ENCODE measurements around the gene MCM8. TPM values are rescaled to one million over a fixed set of nuclear protein-coding genes. Genes with fewer than 3 reads are reported as not detected.
A peak's percentile ranks its signal among the peaks of the same experiment; 100 is the strongest.

Gene MCM8
- polyA plus RNA-seq, 1 donor (not counting 4 experiments of a cell fraction or from before 2014, with no cell fraction given): 7.0 TPM

DNA sequence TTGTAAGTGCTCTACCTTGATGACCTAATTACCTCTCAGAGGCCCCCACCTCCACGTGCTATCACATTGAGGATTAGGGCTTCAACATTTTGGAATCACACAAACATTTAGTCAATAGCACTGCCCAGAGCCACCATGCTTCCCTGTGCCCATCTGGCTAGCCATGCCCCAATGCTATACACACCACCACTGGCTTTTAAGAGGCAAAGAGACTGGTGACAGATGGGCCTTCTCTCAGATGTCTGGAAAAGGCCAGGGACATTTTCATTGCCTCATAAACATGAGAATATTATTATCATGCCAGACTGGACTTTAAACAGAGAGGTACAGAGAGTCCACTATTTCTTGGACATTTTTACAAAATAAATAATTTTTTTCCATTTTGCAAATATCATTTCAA, 29.9 kb upstream of the MCM8 start:
- TF ChIP-seq CTCF (optimal IDR thresholded peaks at IDR 0.05 in 1 of 3, IDR thresholded peaks at IDR 0.05 in 1 of 3, conservative IDR thresholded peaks at IDR 0.05 in 1 of 3; ENCODE audit: extremely low read depth in 1 of 3, insufficient read depth in 2 of 3, low read length in 3 of 3) (no peak), EZH2 (IDR thresholded peaks at IDR 0.05; ENCODE audit: low read length) (no peak)
- Histone ChIP-seq H3K4me1 (ENCODE audit: control insufficient read depth, extremely low read depth, insufficient read depth, low read length) (peaks cover 24% of the 10 kb centered on the region), H3K27me3 (ENCODE audit: control insufficient read depth, extremely low read depth, insufficient read depth, low read length) (no peaks in the 10 kb centered on the region), H3K9ac (ENCODE audit: control insufficient read depth, extremely low read depth, insufficient read depth, low read length) (no peak overlapping the region), H3K4me3 (ENCODE audit: control insufficient read depth in 2 of 3, extremely low read depth in 1 of 3, insufficient read depth in 2 of 3, low read depth in 1 of 3, low read length in 3 of 3) (no peak overlapping the region), H4K20me1 (ENCODE audit: control insufficient read depth, extremely low read depth, insufficient read depth, low read length) (no peaks in the 10 kb centered on the region), H3K9me3 (ENCODE audit: control insufficient read depth, low read depth, low read length) (no peaks in the 10 kb centered on the region), H3K4me2 (ENCODE audit: control insufficient read depth, extremely low read depth, insufficient read depth, low read depth, low read length) (no peak overlapping the region), H3K36me3 (ENCODE audit: control insufficient read depth in 2 of 2, extremely low read depth in 1 of 2, insufficient read depth in 2 of 2, low read length in 2 of 2) (no peaks in the 10 kb centered on the region), H3K9me1 (ENCODE audit: control insufficient read depth, extremely low read depth, insufficient read depth, low read length) (no peaks in the 10 kb centered on the region), H3K79me2 (ENCODE audit: control insufficient read depth, insufficient read depth, low read length) (no peaks in the 10 kb centered on the region), H3K27ac (ENCODE audit: control insufficient read depth, insufficient read depth, low read length) (peak overlapping the region; percentile 81), H2AFZ (ENCODE audit: control insufficient read depth, low read length) (peak overlapping the region; percentile 12)
- dilution Hi-C loops (cut with MboI; ENCODE audit: extremely low pct_ligation_motif_present, low sequenced_read_pairs): no loop called here
- DNase-seq (ENCODE audit: low read depth, low spot score) (no peak), FAIRE-seq (no peak)

DNA sequence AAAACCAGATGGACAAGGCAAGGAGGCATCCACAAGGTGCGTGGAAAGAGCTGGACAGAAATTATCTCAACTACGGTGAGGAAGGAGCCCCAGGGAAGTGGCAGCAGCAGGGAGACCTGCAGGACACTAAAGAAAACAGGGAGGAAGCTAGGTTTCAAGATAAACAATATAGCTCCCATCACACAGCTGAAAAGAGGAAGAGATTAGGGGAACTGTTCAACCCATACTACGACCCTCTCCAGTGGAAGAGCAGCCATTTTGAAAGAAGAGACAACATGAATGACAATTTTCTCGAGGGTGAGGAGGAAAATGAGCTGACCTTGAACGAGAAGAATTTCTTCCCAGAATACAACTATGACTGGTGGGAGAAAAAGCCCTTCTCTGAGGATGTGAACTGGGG, 27.0 kb upstream of the MCM8 start:
- Histone ChIP-seq H3K4me3 (ENCODE audit: control insufficient read depth in 2 of 3, extremely low read depth in 1 of 3, insufficient read depth in 2 of 3, low read depth in 1 of 3, low read length in 3 of 3) (no peak overlapping the region), H2AFZ (ENCODE audit: control insufficient read depth, low read length) (no peak overlapping the region), H3K9me3 (ENCODE audit: control insufficient read depth, low read depth, low read length) (no peaks in the 10 kb centered on the region), H3K27ac (ENCODE audit: control insufficient read depth, insufficient read depth, low read length) (no peak overlapping the region), H3K4me1 (ENCODE audit: control insufficient read depth, extremely low read depth, insufficient read depth, low read length) (peaks cover 22% of the 10 kb centered on the region), H3K4me2 (ENCODE audit: control insufficient read depth, extremely low read depth, insufficient read depth, low read depth, low read length) (no peak overlapping the region), H3K79me2 (ENCODE audit: control insufficient read depth, insufficient read depth, low read length) (no peaks in the 10 kb centered on the region), H4K20me1 (ENCODE audit: control insufficient read depth, extremely low read depth, insufficient read depth, low read length) (no peaks in the 10 kb centered on the region), H3K9me1 (ENCODE audit: control insufficient read depth, extremely low read depth, insufficient read depth, low read length) (no peaks in the 10 kb centered on the region), H3K36me3 (ENCODE audit: control insufficient read depth in 2 of 2, extremely low read depth in 1 of 2, insufficient read depth in 2 of 2, low read length in 2 of 2) (no peaks in the 10 kb centered on the region), H3K27me3 (ENCODE audit: control insufficient read depth, extremely low read depth, insufficient read depth, low read length) (no peaks in the 10 kb centered on the region), H3K9ac (ENCODE audit: control insufficient read depth, extremely low read depth, insufficient read depth, low read length) (no peak overlapping the region)
- DNase-seq (ENCODE audit: low read depth, low spot score) (no peak), FAIRE-seq (no peak)
- TF ChIP-seq EZH2 (IDR thresholded peaks at IDR 0.05; ENCODE audit: low read length): no peak
- no peak for TF ChIP-seq CTCF (optimal IDR thresholded peaks at IDR 0.05 in 1 of 3, IDR thresholded peaks at IDR 0.05 in 1 of 3, conservative IDR thresholded peaks at IDR 0.05 in 1 of 3; ENCODE audit: extremely low read depth in 1 of 3, insufficient read depth in 2 of 3, low read length in 3 of 3)
- dilution Hi-C loops (cut with MboI; ENCODE audit: extremely low pct_ligation_motif_present, low sequenced_read_pairs): no loop called here
